Tongue (tissue), 2 donors: ENCODE results near the gene SETD9. TPM values are rescaled to one million over a fixed set of nuclear protein-coding genes. Genes with fewer than 3 reads are reported as not detected.

ENCODE experiments used
- DNase-seq: peaks from one replicate; pipeline ENCODE4 v3.0.0-alpha.2; 2015
- total RNA-seq: library from RNA; depleted of rRNA; stranded (reverse); fragments of >200 nt; gene quantifications from one replicate; pipeline ENCODE4 v1.2.3, GENCODE V29; 2014

The SETD9 gene, protein sequence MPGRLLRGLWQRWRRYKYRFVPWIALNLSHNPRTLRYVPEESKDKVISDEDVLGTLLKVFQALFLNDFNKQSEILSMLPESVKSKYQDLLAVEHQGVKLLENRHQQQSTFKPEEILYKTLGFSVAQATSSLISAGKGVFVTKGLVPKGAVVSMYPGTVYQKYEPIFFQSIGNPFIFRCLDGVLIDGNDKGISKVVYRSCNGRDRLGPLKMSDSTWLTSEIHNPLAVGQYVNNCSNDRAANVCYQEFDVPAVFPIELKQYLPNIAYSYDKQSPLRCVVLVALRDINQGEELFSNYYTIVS
- total RNA-seq, result 4.8 TPM

DNA sequence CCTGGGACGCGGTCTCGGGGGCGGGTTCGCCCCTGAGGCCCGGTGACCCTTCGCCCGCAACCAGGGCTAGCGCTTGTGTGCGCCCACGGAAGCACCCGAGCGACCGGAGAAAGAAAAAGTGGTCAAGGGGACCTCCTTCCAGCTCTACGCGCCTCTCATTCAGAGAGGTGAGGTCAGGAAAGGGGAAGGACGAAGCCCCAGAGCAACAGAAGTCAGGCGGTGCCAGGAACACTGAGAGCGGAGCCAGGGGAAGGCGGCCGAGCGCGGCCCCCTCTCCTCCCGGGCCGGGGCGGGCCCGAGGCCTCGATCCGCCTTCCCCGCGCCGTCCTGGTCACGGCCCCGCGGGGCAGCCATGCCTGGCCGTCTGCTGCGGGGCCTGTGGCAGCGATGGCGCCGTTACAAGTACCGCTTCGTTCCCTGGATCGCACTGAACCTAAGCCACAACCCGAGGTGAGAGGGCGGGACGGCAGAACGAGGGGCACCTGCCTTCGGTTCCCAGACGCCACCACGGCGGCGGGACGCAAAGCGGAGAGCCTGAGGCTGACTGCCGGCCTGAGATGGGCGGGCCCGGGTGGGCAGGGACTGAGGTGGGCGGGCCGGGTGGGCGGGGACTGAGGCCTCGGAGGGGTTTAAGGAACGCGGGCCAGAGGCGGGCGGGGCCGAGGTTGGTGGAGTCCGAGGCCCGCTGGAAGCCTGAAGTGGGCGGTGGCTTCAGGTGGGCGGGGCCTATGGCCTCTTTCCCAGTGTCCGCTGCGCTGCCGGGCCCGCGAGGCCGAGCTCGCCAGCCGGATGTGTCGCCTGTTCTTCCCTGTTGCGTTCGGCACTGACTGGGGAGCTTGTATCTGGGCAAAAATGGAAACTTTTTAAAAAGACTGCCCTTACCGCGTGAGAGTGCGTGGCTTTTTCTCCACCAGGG, at the start of gene SETD9:
SETD9 (plus strand) TSS at position 303 of the 916 bp plus-strand sequence; CDS start at position 353, 50 bp downstream.
- peak; percentile 99 for DNase-seq

DNA sequence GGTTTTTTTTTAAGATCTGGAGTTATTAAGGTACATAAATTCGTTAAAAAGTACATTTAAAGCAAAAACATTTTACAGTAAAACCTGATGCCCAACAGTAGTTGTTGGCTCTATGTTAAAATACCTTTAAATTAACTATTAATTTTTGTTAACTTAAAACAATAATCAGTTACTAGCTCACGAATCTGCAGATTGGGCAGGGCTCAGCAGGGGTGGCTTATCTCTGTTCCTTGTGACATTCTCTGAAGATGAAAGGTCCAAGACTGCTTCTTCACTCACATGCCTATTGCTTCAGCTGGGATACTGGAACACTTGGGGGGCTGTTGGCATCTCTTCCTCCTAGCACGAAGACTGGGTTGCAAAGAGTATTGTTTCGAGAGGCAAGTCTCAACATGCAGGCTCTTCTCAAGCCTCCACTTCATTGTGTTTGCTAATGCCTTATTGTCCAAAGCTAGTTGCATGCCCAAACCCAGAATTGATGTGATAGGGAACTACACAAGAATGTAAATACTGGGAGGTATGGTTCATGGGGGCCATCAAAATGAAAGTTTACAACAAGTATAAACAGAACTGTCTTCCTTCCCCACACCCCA, 47.4 kb upstream of the SETD9 start:
- no peak for DNase-seq

DNA sequence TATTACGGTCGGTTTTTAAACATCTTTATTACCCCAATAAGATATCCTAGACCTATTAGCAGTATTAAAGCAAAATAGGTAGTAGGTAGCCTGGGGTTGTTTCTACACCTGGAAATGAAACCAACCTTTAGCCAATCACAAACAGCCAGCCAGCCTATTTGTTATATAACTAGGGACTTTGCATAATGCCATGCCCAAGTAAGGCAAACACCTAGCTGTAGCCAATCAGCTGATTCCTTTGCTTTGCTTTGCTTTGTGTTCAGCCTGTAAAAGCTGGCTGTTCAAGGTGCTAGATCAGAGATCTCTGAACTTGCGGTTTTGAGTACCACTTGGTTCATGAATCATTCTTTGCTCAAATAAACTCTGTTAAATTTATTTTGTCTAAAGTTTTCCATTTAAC, 46.5 kb upstream of the SETD9 start:
- DNase-seq, result no peak

DNA sequence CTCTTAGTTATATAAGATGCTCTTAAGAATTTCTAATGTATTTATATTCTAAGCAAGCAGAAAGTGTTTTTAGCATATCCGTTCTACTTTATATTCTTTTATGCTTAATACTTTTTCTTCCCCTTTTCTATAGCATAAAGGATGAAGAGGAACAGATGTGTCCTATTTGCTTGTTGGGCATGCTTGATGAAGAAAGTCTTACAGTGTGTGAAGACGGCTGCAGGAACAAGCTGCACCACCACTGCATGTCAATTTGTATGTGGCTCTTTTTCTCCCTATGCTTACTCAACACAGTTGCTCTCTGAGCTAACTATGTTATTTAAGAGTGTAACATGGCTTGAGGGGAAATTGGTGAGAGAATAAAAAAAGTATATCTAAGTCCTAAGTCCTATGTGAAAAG, 37.6 kb upstream of the SETD9 start:
- DNase-seq, result no peak

DNA sequence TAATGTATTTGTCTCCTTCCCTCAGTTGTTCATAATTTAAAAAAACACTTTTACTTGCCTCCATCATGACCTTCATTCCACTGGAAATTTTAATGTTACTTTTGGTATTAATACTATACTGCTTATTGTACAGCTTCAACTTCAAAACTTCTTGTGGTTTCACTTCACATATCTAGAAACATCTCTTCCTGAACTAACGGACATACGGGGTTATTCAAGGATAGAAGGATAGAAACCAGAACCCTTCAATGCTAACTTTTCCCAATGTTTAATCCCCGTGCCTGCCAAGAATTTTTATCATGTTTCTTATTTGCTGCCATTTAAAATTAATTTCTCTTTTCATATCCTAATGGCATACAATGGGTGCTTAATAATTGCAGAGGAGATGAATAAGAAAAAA, 36.3 kb upstream of the SETD9 start:
- no peak for DNase-seq

DNA sequence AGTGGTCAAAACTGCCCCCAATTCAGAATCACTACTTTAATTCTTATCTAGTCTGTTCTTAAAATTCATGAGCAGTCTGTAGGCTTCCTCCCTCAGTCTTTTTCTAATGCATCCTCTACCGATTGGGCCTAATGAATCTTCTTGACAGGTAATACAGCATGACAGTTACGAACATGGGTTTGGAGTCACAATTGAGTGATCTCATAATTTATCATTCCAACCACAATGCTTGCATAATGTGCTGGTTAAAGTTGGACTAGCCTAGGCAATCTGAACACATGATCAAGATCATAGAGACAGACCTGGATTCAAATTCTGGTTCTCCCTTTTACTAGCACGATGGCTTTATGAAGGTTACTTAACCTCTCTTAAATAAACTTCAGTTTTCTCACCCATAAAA, 33.1 kb upstream of the SETD9 start:
- DNase-seq, result no peak

DNA sequence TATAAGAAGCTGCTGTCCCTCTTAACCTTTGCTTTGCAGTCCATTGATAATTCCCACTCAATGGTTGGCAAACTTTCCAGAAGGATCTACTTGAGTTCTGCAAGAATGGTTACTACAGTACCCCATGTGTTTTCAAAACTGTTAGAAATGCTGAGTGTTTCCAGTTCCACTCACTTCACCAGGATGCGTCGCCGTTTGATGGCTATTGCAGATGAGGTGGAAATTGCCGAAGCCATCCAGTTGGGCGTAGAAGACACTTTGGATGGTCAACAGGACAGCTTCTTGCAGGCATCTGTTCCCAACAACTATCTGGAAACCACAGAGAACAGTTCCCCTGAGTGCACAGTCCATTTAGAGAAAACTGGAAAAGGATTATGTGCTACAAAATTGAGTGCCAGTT, 27.8 kb upstream of the SETD9 start:
- no peak for DNase-seq

DNA sequence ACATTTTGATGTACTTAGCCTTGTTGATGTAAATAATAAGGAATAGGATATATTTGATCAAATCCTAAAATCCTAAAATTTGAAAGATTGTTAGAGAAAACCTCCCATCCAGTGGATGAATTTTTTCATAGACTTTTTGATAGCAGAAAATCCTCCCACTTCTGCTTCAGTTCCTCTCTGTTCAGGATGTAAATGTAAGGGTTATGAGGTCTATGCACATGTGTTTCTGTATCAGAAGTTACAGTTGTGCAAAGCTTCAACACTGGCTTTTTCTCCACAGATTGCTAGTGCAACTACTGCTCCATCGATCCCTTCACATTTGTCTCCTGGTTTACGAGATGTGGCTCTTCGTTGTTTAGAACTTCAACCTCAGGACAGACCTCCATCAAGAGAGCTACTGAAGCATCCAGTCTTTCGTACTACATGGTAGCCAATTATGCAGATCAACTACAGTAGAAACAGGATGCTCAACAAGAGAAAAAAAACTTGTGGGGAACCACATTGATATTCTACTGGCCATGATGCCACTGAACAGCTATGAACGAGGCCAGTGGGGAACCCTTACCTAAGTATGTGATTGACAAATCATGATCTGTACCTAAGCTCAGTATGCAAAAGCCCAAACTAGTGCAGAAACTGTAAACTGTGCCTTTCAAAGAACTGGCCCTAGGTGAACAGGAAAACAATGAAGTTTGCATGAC, 16.0 kb upstream of the SETD9 start:
- no peak for DNase-seq

DNA sequence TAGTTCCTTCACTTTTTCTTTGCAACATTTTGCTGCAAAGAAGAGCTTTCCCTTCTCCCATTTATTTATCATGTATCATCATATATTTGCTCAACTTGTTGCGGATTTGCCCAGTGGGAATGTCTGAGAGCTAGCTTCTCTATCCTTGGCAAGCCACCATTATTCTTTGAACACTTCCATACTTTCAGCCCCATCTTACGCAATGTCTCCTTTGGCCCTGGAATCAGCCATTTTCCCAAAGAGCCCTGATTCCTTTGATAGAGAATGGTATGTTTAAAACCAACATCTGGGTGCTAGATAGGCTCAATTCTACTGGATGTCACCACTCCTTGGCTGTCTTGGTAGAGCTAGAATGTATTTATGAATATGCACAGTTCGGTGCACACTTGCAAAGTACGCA, 12.6 kb upstream of the SETD9 start:
- no peak for DNase-seq

DNA sequence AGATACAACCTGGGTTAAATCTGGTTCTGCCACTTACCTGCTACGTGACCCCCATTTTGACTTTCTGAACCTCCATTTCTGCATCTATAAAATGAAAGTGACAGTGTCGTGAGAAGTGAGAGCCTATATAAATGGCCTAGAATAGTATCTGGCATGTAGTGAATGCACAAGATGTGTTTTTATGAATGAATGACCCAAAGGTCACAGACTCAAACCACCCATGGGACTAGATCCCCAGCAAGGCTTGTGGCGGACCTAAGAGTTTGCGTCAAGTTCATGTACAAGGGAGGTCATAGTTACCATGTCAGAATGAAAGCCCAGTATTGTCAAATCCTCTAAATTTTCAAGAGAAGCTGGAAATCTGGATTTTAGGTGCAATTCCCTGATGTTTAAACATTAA, 11.2 kb upstream of the SETD9 start:
- no peak for DNase-seq

DNA sequence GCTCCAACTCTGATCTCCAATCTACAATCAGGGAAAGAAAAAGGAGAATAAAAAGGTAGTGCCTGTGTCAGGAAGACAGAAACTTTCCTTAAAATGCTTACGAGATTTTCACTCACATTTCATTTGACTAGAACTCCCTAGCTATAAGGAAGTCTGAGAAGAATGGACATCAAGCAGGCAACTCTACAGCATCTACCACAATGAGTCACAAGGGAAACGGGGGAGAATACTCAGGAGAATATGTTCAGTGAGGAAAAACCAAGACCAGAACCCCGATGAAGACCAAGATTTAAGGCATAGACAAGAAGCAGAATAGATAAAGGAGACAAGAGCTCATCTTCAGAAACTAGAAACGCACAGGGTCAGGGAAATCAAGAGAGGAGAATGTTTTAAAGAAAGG, 9.0 kb upstream of the SETD9 start:
- DNase-seq, result no peak

DNA sequence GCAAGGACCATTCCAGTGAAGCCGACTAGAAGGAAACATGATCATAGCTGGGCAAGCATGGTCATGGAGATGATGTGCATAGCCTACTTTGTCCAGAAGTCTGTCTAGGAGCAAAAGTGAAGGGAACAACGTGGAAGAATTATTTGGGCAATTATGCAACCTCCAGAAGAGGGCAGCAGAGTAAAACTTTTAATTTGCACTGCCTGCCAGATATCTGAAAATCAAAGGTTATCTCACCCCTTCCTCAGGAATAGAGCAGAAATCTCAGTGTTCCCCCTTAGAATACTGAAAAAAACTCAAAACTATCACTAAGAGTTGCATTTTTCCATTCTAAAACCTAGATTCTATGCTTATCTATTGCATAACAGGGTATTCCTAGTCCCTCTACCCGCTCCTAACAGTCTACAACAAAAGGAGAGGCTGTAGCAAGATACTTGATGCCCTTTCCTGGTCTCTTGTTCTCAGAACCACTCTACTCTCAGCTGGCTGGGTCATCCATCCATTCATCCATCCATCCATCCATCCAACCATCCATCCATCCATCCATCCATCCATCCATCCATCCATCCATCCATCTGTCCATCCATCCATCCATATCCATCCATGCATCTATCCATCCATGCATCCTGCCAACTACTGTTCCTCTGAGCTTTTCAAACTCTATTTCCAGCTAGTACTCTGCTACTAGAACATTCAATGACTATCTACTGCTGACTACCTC, 8.4 kb upstream of the SETD9 start:
- peak; percentile 63 for DNase-seq

DNA sequence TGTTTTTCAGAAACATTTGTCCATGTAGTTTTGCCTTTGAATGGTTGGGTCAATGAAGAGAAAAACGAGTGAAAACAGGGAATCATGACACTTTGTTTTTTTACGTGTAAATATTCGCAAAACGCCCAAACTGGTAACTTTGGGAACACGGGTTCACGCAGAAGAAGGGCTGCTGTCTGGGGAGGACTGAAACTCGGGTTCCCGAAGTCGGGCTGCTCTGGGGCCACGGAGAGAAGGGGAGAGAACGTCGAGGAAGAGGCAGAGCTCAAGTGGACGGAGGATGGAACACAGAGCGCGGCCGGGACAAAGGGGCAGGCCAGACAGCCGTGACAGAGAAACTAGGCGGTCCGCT, 478 bp upstream of the SETD9 start:
- DNase-seq, result no peak

DNA sequence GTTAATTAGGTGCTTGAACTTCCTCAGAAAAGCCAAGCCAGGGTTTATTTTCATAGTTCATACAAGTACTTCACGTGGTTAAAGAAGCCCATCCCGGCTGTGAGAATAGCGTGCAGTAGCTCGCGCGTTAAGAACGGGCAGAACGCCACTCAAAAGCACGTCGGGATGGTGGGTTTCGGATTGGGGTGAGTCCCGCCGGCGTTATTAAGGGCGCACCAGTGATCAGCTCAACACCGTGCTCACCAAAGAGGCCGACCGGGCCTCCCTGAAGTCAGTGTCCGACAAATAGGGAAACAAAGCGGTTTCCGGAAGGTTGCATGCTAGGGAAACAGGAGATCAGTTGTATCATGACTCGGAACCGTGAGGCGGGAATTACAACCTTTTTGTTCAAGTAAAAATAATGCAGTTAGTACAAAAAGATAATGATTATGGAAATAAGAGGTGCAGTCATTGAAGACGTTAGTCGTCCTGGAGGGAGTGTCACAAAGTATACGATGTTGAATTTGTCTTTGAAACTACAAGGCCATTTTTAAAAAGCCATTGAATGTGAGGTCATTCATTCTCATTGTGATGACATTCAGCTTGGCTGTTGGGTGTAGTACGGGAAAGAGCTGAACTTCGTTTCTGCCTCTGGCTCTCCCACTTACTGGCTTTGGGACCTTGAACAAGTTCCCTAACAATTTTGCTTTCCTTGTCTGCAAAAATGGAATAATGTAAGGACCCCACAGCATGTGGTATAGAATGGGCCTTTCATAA, 992 bp downstream of the SETD9 start:
- no peak for DNase-seq

DNA sequence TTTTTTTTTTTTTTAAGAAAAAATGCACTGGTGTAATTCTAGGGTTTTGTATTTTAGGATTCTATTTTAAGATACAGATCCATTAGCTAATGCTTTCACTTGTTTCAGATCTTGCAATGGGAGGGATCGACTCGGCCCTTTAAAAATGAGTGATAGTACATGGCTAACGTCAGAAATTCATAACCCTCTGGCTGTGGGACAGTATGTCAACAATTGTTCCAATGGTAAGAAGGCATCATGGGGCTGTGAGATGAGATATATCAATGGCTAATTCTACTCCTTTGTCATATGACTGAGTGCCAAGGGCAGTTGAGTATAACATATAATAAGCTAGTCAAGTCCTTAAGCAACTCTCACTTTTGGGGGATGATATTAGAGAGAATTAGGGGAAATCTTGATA, 4.4 kb downstream of the SETD9 start:
- DNase-seq, result no peak

DNA sequence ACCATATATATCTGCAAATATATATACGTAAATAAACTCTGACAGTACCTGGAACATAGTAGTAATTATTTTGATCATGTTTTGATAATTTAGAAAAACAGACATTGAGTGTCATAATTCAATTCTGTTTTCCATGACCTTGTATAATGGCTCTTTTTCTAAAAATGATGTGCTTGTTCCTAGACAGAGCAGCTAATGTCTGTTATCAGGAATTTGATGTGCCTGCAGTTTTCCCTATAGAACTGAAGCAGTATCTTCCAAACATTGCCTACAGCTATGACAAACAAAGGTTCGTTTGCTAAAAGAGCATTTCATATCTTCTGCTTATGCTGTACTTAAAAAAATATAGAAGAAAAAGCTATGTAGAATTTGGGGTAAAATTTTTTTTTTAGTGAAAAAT, 5.3 kb downstream of the SETD9 start:
- DNase-seq, result no peak

DNA sequence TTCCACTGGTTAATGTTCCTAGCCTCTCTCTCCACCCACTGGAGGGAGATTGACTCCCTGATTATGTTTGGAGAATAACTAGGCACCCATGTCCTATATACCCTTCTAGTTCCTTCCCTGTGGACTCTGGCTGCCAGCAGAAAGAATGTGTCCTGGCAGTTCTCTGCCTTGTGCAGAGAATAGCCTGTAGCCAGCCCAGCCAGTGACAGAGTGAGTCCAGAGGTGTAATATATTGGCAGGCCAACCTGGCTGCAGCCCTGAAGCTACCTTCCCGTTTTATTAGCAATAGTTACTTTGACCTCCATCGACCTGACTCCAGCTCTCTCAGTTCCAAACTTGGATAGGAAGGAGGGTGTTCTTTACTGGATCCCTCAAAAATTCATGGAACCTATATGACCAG, 8.1 kb downstream of the SETD9 start:
- DNase-seq, result no peak

DNA sequence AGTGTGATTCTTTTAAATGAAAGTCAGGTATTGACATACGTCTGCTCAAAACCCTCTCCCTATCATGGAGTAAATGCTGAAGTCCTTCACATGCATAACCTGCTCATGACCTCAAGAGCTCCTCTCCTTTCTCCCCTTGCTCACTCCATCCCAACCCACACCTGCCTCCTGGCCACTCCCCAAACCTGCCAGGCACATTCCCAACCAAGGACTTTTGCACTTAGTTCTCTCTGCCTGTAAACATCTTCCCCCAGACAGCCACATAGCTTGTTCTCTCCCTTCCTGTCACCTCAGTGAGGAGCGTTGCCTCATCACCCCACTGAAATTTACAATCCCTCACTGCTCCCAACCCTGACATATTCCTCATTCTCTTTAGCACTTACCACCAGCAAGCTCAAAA, 8.7 kb downstream of the SETD9 start:
- DNase-seq, result no peak

DNA sequence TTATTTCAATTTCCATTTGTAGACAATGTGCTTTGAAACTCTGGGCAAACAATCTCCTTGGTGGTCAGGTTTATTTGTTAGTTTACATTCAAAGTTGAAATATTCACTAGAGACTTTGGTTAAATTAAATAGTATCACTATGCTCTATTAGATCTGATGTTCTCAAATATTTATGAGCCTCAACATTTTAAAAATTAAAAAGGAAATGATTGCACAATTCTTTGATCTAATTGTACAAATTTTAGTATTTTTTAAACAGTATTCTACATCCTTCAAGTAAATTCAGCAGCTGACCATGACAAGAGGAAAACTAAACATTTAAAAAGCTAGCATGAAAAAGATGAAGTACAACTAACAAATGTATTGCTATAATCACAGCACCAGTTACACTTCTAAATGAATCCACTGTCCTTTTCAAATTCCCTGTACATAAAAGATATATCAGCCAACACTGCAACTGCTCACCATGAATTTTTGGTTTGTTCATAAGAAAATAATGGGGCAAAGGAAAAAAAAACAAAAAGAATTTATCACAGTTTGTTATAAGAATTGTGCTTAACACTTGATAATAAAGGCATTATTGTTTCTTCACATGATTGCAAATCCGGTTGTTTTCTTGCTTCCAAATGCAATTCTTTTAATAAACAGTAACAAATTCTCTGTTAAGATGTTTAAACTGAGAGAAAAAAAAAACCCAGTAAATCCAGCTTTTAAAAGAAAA, 10.7 kb downstream of the SETD9 start:
- no peak for DNase-seq

DNA sequence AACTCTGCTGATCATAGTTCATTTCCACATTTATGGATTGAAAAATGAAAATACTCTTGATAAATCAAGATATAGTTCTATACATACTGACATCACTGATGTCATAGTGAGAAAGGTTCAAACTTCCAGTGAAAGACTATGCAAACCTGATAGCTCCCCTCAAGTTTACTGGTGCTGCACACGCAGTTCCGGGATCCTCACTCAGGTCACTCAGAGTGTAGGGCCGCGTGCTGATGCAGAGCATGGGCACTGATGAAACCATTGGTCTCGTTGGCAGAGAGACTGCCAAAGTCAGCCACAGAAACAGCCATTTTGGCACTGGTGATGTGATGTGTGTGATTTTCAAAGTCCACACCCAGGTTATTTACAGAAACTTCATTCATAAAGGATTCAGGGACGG, 13.5 kb downstream of the SETD9 start:
- DNase-seq, result no peak

DNA sequence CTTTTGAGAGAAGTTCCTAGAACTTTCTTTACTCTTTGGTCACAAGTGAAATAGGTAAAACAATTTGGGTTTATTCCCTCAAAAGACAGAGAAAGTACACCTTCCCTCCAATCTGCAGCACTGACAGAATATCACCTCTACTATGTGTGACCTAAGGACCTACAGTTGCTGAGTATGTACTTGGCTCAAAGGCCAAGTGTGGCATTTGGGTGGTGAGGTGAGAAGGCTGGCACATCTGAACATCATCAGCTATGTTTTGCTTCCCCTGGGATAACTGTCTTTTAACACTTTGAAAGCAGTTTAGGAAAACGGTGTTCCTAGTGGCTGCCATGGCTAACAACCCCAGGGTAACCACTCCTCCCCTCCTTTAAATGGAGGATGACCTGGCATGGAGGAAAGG, 24.9 kb downstream of the SETD9 start:
- no peak for DNase-seq
